PC-3 (cell line): ENCODE data around the gene RXRA. TPM values are rescaled to one million over a fixed set of nuclear protein-coding genes. Genes with fewer than 3 reads are reported as not detected.

ENCODE experiments used
- ATAC-seq: fragments of 200-7000 bp; cut with Tn5 transposase; 2 replicates; pipeline ENCODE4 v1.9.1; 2020; ENCODE audit warnings: mild to moderate bottlenecking, moderate library complexity
- BruUV-seq: library from RNA; stranded (reverse); fragments of 400-500 nt; replicated peaks from 2 replicates; lab custom pipeline; 2021; lab: Mats Ljungman, UMichigan
- CTCF ChIA-PET: fragments of 300-600 bp; sonication (Branson Sonifier 250); formaldehyde crosslinking; loops from one replicate; lab custom pipeline; 2022; ENCODE audit warnings: antibody characterized with exemption; lab: Charles Lee
- POLR2A ChIA-PET: fragments of 300-600 bp; sonication (Branson Sonifier 250); formaldehyde crosslinking; loops from one replicate; lab custom pipeline; 2022; ENCODE audit warnings: antibody characterized with exemption; ENCODE audit not compliant: unreplicated experiment; lab: Charles Lee
- DNase-seq: peaks from one replicate; pipeline ENCODE4 v3.0.0-alpha.2; 2015
- H2AFZ ChIP-seq: fragments of 300-600 bp; sonication (generic); 2 replicates; pipeline ENCODE4 v1.6.0; 2016; ENCODE audit warnings: antibody characterized with exemption, low read length
- H3F3A ChIP-seq: fragments of 300-600 bp; sonication (generic); one replicate; pipeline ENCODE4 v1.6.0; 2017; ENCODE audit warnings: antibody characterized with exemption, low read length, control low read depth, mild to moderate bottlenecking; ENCODE audit not compliant: unreplicated experiment
- H3K27ac ChIP-seq: fragments of 300-600 bp; sonication (generic); 2 replicates; pipeline ENCODE4 v1.5.1; 2016; ENCODE audit warnings: mild to moderate bottlenecking, low read length
- H3K27me3 ChIP-seq: fragments of 300-600 bp; sonication (generic); 2 replicates; pipeline ENCODE4 v1.6.1; 2016; ENCODE audit warnings: low read length, mixed read lengths
- H3K36me3 ChIP-seq: fragments of 300-600 bp; sonication (generic); 2 replicates; pipeline ENCODE4 v1.6.1; 2016; ENCODE audit warnings: low read depth, mixed run types, low read length, mixed read lengths
- H3K4me1 ChIP-seq: fragments of 300-600 bp; sonication (generic); 2 replicates; pipeline ENCODE4 v1.5.1; 2016; ENCODE audit warnings: low read length; ENCODE audit not compliant: insufficient read depth
- H3K4me2 ChIP-seq: fragments of 300-600 bp; sonication (generic); 2 replicates; pipeline ENCODE4 v1.6.0; 2016; ENCODE audit warnings: low read length
- H3K4me3 ChIP-seq: fragments of 300-600 bp; sonication (generic); 2 replicates; pipeline ENCODE4 v1.5.1; 2016; ENCODE audit warnings: mild to moderate bottlenecking, low read length, mixed read lengths
- H3K79me2 ChIP-seq: fragments of 300-600 bp; sonication (generic); 2 replicates; pipeline ENCODE4 v1.6.1; 2017; ENCODE audit warnings: low read length, mixed read lengths
- H3K9ac ChIP-seq: fragments of 300-600 bp; sonication (generic); 2 replicates; pipeline ENCODE4 v1.6.0; 2016; ENCODE audit warnings: mild to moderate bottlenecking, low read length
- H3K9me2 ChIP-seq: fragments of 300-600 bp; sonication (generic); replicated peaks from 2 replicates; pipeline ENCODE4 v1.6.1; 2016; ENCODE audit warnings: mixed run types, low read length, mixed read lengths
- H3K9me3 ChIP-seq: fragments of 300-600 bp; sonication (generic); 2 replicates; pipeline ENCODE4 v1.6.1; 2016; ENCODE audit warnings: low read length, mixed read lengths
- H4K20me1 ChIP-seq: fragments of 300-600 bp; sonication (generic); 2 replicates; pipeline ENCODE4 v1.6.1; 2016; ENCODE audit warnings: low read length, mixed read lengths
- EZH2 ChIP-seq: fragments of 300-600 bp; sonication (generic); IDR thresholded peaks from one replicate; pipeline ENCODE4 v1.6.1; 2017; ENCODE audit warnings: antibody characterized with exemption, mild to moderate bottlenecking, low read length; ENCODE audit not compliant: unreplicated experiment
- EZH2phosphoT487 ChIP-seq: fragments of 300-600 bp; sonication (generic); IDR thresholded peaks from 2 replicates; pipeline ENCODE4 v1.6.1; 2018; ENCODE audit warnings: mild to moderate bottlenecking, antibody characterized with exemption, low read length, borderline replicate concordance
- intact Hi-C: fragments of 100-400 bp; cut with micrococcal nuclease; formaldehyde crosslinking; loops from 2 replicates; pipeline ENCODE4 v1.9.0; 2023
- total RNA-seq: library from RNA; depleted of rRNA; stranded (reverse); fragments of >200 nt; gene quantifications from 2 replicates; pipeline ENCODE4 v1.2.3, GENCODE V29; 2014
- TF ChIP-seq, protein P1 (sequence below): fragments of 300-600 bp; sonication (generic); conservative IDR thresholded peaks from 2 replicates; pipeline ENCODE4 v1.5.1; 2017; ENCODE audit warnings: antibody characterized with exemption, low read depth, mild to moderate bottlenecking, low read length

RXRA gene
- total RNA-seq, 1 experiment from 2014 or later = 17.5 TPM

- no peak overlapping the region for H3K4me3 ChIP-seq
- BruUV-seq = no TSS peak
- ChIA-PET CTCF (no interaction called here), POLR2A (no interaction called here)
- no peak overlapping the region for H2AFZ ChIP-seq
- DNase-seq = no peak
- peaks cover 30% of the 10 kb centered on the region for H3K4me1 ChIP-seq
- TF ChIP-seq EZH2 (no peak), EZH2phosphoT487 (no peak)
- TF ChIP-seq, protein P1, sequence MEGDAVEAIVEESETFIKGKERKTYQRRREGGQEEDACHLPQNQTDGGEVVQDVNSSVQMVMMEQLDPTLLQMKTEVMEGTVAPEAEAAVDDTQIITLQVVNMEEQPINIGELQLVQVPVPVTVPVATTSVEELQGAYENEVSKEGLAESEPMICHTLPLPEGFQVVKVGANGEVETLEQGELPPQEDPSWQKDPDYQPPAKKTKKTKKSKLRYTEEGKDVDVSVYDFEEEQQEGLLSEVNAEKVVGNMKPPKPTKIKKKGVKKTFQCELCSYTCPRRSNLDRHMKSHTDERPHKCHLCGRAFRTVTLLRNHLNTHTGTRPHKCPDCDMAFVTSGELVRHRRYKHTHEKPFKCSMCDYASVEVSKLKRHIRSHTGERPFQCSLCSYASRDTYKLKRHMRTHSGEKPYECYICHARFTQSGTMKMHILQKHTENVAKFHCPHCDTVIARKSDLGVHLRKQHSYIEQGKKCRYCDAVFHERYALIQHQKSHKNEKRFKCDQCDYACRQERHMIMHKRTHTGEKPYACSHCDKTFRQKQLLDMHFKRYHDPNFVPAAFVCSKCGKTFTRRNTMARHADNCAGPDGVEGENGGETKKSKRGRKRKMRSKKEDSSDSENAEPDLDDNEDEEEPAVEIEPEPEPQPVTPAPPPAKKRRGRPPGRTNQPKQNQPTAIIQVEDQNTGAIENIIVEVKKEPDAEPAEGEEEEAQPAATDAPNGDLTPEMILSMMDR = no peak
- no peaks in the 10 kb centered on the region for H3F3A ChIP-seq
- H4K20me1 ChIP-seq = no peaks in the 10 kb centered on the region
- no peaks in the 10 kb centered on the region for H3K9me3 ChIP-seq
- H3K9ac ChIP-seq = no peak overlapping the region
- no peaks in the 10 kb centered on the region for H3K9me2 ChIP-seq
- no peak overlapping the region for H3K4me2 ChIP-seq
- H3K27me3 ChIP-seq = no peaks in the 10 kb centered on the region
- H3K36me3 ChIP-seq = no peaks in the 10 kb centered on the region
- H3K79me2 ChIP-seq = peaks cover 53% of the 10 kb centered on the region
- H3K27ac ChIP-seq = no peak overlapping the region
- intact Hi-C loops = no loop called here
- no peak for ATAC-seq
Measured at GRCh38 chr9:134375011-134375390, 48.7 kb downstream of the RXRA start.

- no peak for TF ChIP-seq EZH2phosphoT487
- no peak for TF ChIP-seq EZH2
- TF ChIP-seq, protein P1 = no peak
- Histone ChIP-seq H3K79me2 (peaks cover 59% of the 10 kb centered on the region), H3K9me2 (no peaks in the 10 kb centered on the region), H3K4me2 (no peak overlapping the region), H4K20me1 (no peaks in the 10 kb centered on the region), H3F3A (no peaks in the 10 kb centered on the region), H3K27ac (no peak overlapping the region), H3K36me3 (no peaks in the 10 kb centered on the region), H3K4me1 (peaks cover 37% of the 10 kb centered on the region), H3K9ac (no peak overlapping the region), H3K4me3 (no peak overlapping the region), H2AFZ (no peak overlapping the region), H3K9me3 (no peaks in the 10 kb centered on the region), H3K27me3 (no peaks in the 10 kb centered on the region)
- no peak for ATAC-seq
- no TSS peak for BruUV-seq
- intact Hi-C loops = no loop called here
- ChIA-PET CTCF (no interaction called here), POLR2A (no interaction called here)
- no peak for DNase-seq
Measured at GRCh38 chr9:134375430-134376385, 49.5 kb downstream of the RXRA start.
